ENCODE data around the gene PAX4.
A peak's percentile ranks its signal among the peaks of the same experiment; 100 is the strongest.

The PAX4 gene

GRCh38 chr7:127618042-127618441, at the start of gene PAX4:
Gene PAX4 (minus strand): TSS chr7:127618142. CDS start chr7:127615928, 2,214 bp downstream.
- no peak for DNase-seq (ENCODE audit: low spot score)

GRCh38 chr7:127667017-127667670, 49.2 kb upstream of the PAX4 start:
- DNase-seq (ENCODE audit: low spot score) = no peak

- DNase-seq (ENCODE audit: low spot score) = no peak
Measured at GRCh38 chr7:127666602-127667001, 48.7 kb upstream of the PAX4 start.

GRCh38 chr7:127665922-127666321, 48.0 kb upstream of the PAX4 start:
- DNase-seq (ENCODE audit: low spot score) = no peak

GRCh38 chr7:127658970-127659630, 41.2 kb upstream of the PAX4 start:
- no peak for DNase-seq (ENCODE audit: low spot score)

- no peak for DNase-seq (ENCODE audit: low spot score)
Measured at GRCh38 chr7:127657500-127657899, 39.6 kb upstream of the PAX4 start.

GRCh38 chr7:127655720-127656119, 37.8 kb upstream of the PAX4 start:
- no peak for DNase-seq (ENCODE audit: low spot score)

- DNase-seq (ENCODE audit: low spot score) = peak; percentile 7
Measured at GRCh38 chr7:127654404-127655394, 36.8 kb upstream of the PAX4 start.

- no peak for DNase-seq (ENCODE audit: low spot score)
Measured at GRCh38 chr7:127653396-127653795, 35.5 kb upstream of the PAX4 start.

- DNase-seq (ENCODE audit: low spot score) = no peak
Measured at GRCh38 chr7:127652333-127653248, 34.6 kb upstream of the PAX4 start.

- peak; percentile 100 for DNase-seq (ENCODE audit: low spot score)
Measured at GRCh38 chr7:127651556-127652332, 33.8 kb upstream of the PAX4 start, which contains the start of gene SND1. Gene SND1 (plus strand): TSS chr7:127652194. CDS start chr7:127652374, 180 bp downstream.

GRCh38 chr7:127650847-127651555, 33.1 kb upstream of the PAX4 start:
- peak; percentile 16 for DNase-seq (ENCODE audit: low spot score)

GRCh38 chr7:127648986-127649385, 31.0 kb upstream of the PAX4 start:
- DNase-seq (ENCODE audit: low spot score) = no peak

- DNase-seq (ENCODE audit: low spot score) = no peak
Measured at GRCh38 chr7:127647636-127648035, 29.7 kb upstream of the PAX4 start.

GRCh38 chr7:127644484-127644883, 26.5 kb upstream of the PAX4 start:
- no peak for DNase-seq (ENCODE audit: low spot score)

GRCh38 chr7:127638197-127638596, 20.3 kb upstream of the PAX4 start:
- DNase-seq (ENCODE audit: low spot score) = no peak

GRCh38 chr7:127635659-127636285, 17.8 kb upstream of the PAX4 start:
- DNase-seq (ENCODE audit: low spot score) = no peak

GRCh38 chr7:127632276-127632910, 14.5 kb upstream of the PAX4 start:
- no peak for DNase-seq (ENCODE audit: low spot score)
